Measurements from ENCODE around the gene MATCAP1. TPM values are rescaled to one million over a fixed set of nuclear protein-coding genes. Genes with fewer than 3 reads are reported as not detected.

MATCAP1 gene
- total and polyA plus RNA-seq, 2 of the 8 experiments (the other 6 are each of a cell fraction or from before 2014, with no cell fraction given) = 22.9 to 27.5 TPM

GRCh38 chr16:67198238-67198734, 14.5 kb upstream of the MATCAP1 start:
- Histone ChIP-seq H3K23ac (ENCODE audit: insufficient read length) (no peak overlapping the region), H2BK5ac (ENCODE audit: low read depth, low read length) (no peak overlapping the region), H3K79me1 (ENCODE audit: low read depth, low read length) (0 out of 2 replicates have a peak, but pooled peaks cover 3% of the 10 kb centered on the region), H3K9me3 (ENCODE audit: insufficient read depth in 2 of 2, low read depth in 1 of 2, low read length in 1 of 2) (no peaks in the 10 kb centered on the region), H3K27ac (ENCODE audit: low read depth, low read length) (no peak overlapping the region), H2BK12ac (ENCODE audit: low read depth, low read length) (no peak overlapping the region; the same call in 1 of the 2 replicates), H4K91ac (replicated peaks; ENCODE audit: insufficient read length, low read length) (no peak overlapping the region), H3K23me2 (ENCODE audit: low read depth, low read length) (peaks cover 6% of the 10 kb centered on the region; the same call in 1 of the 2 replicates), H3K9ac (replicated peaks in 1 of 4; ENCODE audit: extremely low read depth in 1 of 4, low read depth in 3 of 4, low read length in 3 of 4) (no peak overlapping the region), H3K4me1 (replicated peaks in 1 of 4; ENCODE audit: control insufficient read depth in 3 of 4, insufficient read depth in 4 of 4, low read length in 3 of 4) (peaks cover 0 to 12% (median 8%) of the 10 kb centered on the region in 4 experiments; a peak in 5 of 7 replicates), H4K5ac (ENCODE audit: insufficient read length, low read depth, low read length) (no peak overlapping the region), H3K27me3 (replicated peaks in 1 of 4; ENCODE audit: control insufficient read depth in 3 of 4, extremely low read depth in 1 of 4, insufficient read depth in 3 of 4, low read length in 3 of 4) (no peaks in the 10 kb centered on the region), H2BK120ac (replicated peaks; ENCODE audit: low read depth, low read length) (no peak overlapping the region), H3K4me3 (ENCODE audit: extremely low read depth in 1 of 4, insufficient read depth in 2 of 4, low read depth in 3 of 4, low read length in 4 of 4) (peak overlapping the region in 1 of 4 experiments; percentile 75; a peak in 2 of 8 replicates), H3K79me2 (ENCODE audit: control insufficient read depth in 1 of 2, insufficient read depth in 2 of 2, low read length in 2 of 2) (peaks cover 0 to 5% of the 10 kb centered on the region in 2 experiments; a peak in 3 of 4 replicates), H2BK20ac (ENCODE audit: low read length) (no peak overlapping the region), H3K4ac (replicated peaks; ENCODE audit: insufficient read length, low read depth, low read length) (no peak overlapping the region), H3K14ac (ENCODE audit: insufficient read length) (no peak overlapping the region), H4K8ac (ENCODE audit: extremely low read depth, insufficient read depth, low read length) (no peak overlapping the region), H3K18ac (ENCODE audit: extremely low read depth, low read length) (no peak overlapping the region), H2BK15ac (ENCODE audit: low read length) (no peak overlapping the region), H3K56ac (replicated peaks; ENCODE audit: insufficient read length, low read depth, low read length) (no peak overlapping the region), H4K20me1 (replicated peaks in 1 of 2; ENCODE audit: control insufficient read depth in 1 of 2, insufficient read depth in 2 of 2, low read length in 2 of 2) (peaks cover 1 to 22% of the 10 kb centered on the region in 2 experiments), H2AFZ (ENCODE audit: low read length) (no peak overlapping the region), H2AK5ac (ENCODE audit: low read depth, low read length) (no peak overlapping the region), H3K4me2 (ENCODE audit: insufficient read depth in 1 of 2, low read depth in 2 of 2, low read length in 2 of 2) (peak overlapping the region; percentile 61 to 94; a peak in 3 of 4 replicates), H3K36me3 (ENCODE audit: control insufficient read depth in 2 of 4, insufficient read depth in 4 of 4, low read length in 3 of 4) (peaks cover 18 to 44% (median 34%) of the 10 kb centered on the region in 4 experiments)
- FAIRE-seq (no peak), DNase-seq (ENCODE audit: low read depth in 1 of 2, low spot score in 2 of 2) (peak in 1 of 2 experiments; percentile 73)
- WGBS, 2 experiments (ENCODE audit: extremely low coverage in 1 of 2, insufficient coverage in 1 of 2, insufficient read length in 1 of 2, insufficient replicate concordance in 2 of 2, low coverage in 1 of 2, low lambda C conversion rate in 2 of 2, missing lambda C conversion rate in 1 of 2) = 72% methylated on average over 12 of the region's 12 CpGs; no CpG with 5 or more reads in 1 of the 2 experiments
- POLR2A ChIA-PET (ENCODE audit: partially characterized antibody) = interaction anchor here (0.6 to 2.2 kb wide), 17 partner anchors 8 to 255 kb away, joined by 3 to 12 read pairs (median 4); partner anchors contain the start of genes EXOC3L1, FHOD1, MATCAP1 and NOL3
- CTCF ChIA-PET (ENCODE audit: partially characterized antibody) = interaction anchor here (0.6 to 8.7 kb wide), 32 partner anchors 12 to 316 kb away, joined by 3 to 111 read pairs (median 5); partner anchors contain the start of genes EXOC3L1, MATCAP1, NOL3 and TMEM208
- TF ChIP-seq POLR2A (IDR thresholded peaks at IDR 0.05; ENCODE audit: control extremely low read depth in 1 of 2, low read depth in 2 of 2, low read length in 2 of 2) (no peak), SIRT6 (IDR thresholded peaks at IDR 0.05; ENCODE audit: low read length) (no peak), RAD21 (IDR thresholded peaks at IDR 0.05 in 1 of 2, conservative IDR thresholded peaks at IDR 0.05 in 1 of 2; ENCODE audit: low read depth in 2 of 2, low read length in 2 of 2) (peak in 1 of 2 experiments; percentile 40; a peak in 1 of 4 replicates), SIN3A (conservative IDR thresholded peaks at IDR 0.05 in 1 of 2, IDR thresholded peaks at IDR 0.05 in 1 of 2; ENCODE audit: low read depth in 1 of 2, low read length in 2 of 2) (0 out of 4 replicates have a peak, but pooled peaks of 1 of the 2 experiments have one; percentile 57), TAF7 (optimal IDR thresholded peaks at IDR 0.05; ENCODE audit: borderline replicate concordance, low read depth, low read length) (no peak), SUZ12 (IDR thresholded peaks at IDR 0.05; ENCODE audit: low read length) (no peak), CEBPB (IDR thresholded peaks at IDR 0.05; ENCODE audit: low read depth, low read length) (no peak), CHD1 (IDR thresholded peaks at IDR 0.05; ENCODE audit: low read depth, low read length) (no peak), YY1 (IDR thresholded peaks at IDR 0.05; ENCODE audit: low read depth, low read length) (0 out of 2 replicates have a peak, but pooled peaks have one; percentile 59), ASH2L (IDR thresholded peaks at IDR 0.05; ENCODE audit: low read length) (no peak), SAP30 (IDR thresholded peaks at IDR 0.05; ENCODE audit: insufficient read depth, insufficient replicate concordance, low read length) (no peak), CTBP2 (IDR thresholded peaks at IDR 0.05; ENCODE audit: borderline replicate concordance, insufficient read depth, insufficient read length, low read length) (no peak)
